Calu3 (cell line): ENCODE results near the gene DOCK1. TPM values are rescaled to one million over a fixed set of nuclear protein-coding genes. Genes with fewer than 3 reads are reported as not detected.

Source experiments
- BruUV-seq: library from RNA; stranded (reverse); fragments of 400-500 nt; replicated peaks from 2 replicates; lab custom pipeline; 2021; lab: Mats Ljungman, UMichigan
- CTCF ChIA-PET: fragments of 300-600 bp; sonication (Branson Sonifier 250); formaldehyde crosslinking; loops from one replicate; lab custom pipeline; 2022; ENCODE audit warnings: antibody characterized with exemption; lab: Charles Lee
- DNase-seq: peaks from one replicate; pipeline ENCODE4 v3.0.0; 2022
- H3K27ac Mint-ChIP-seq: one replicate; pipeline ENCODE4 v1.8.0; 2022; ENCODE audit warnings: mixed read lengths; ENCODE audit not compliant: unreplicated experiment
- H3K27me3 Mint-ChIP-seq: one replicate; pipeline ENCODE4 v1.8.0; 2022; ENCODE audit warnings: mixed read lengths; ENCODE audit not compliant: unreplicated experiment
- H3K36me3 Mint-ChIP-seq: one replicate; pipeline ENCODE4 v1.8.0; 2022; ENCODE audit warnings: mild to moderate bottlenecking, moderate library complexity, mixed read lengths; ENCODE audit not compliant: insufficient read depth, unreplicated experiment
- H3K4me1 Mint-ChIP-seq: one replicate; pipeline ENCODE4 v1.8.0; 2022; ENCODE audit warnings: mild to moderate bottlenecking, low read depth, mixed read lengths; ENCODE audit not compliant: unreplicated experiment
- H3K4me3 Mint-ChIP-seq: one replicate; pipeline ENCODE4 v1.8.0; 2022; ENCODE audit warnings: mild to moderate bottlenecking, low read depth, moderate library complexity, mixed read lengths; ENCODE audit not compliant: unreplicated experiment
- H3K9me3 Mint-ChIP-seq: one replicate; pipeline ENCODE4 v1.8.0; 2022; ENCODE audit warnings: low read depth, mixed read lengths; ENCODE audit not compliant: unreplicated experiment
- intact Hi-C: fragments of 100-400 bp; cut with micrococcal nuclease; formaldehyde crosslinking; loops from one replicate; pipeline ENCODE4 v1.10.0; 2022; ENCODE audit not compliant: unreplicated experiment
- total RNA-seq: library from RNA; stranded (reverse); gene quantifications from 2 replicates; pipeline ENCODE4 v1.2.3, GENCODE V29; 2022
- TF ChIP-seq, protein P1 (sequence below): fragments of 200-600 bp; IDR thresholded peaks from one replicate; pipeline ENCODE4 v1.8.0; 2022; ENCODE audit warnings: antibody characterized with exemption; ENCODE audit not compliant: unreplicated experiment

DOCK1 gene
- total RNA-seq, 1 experiment from 2014 or later = 34.2 TPM

- no peak overlapping the region for H3K27ac Mint-ChIP-seq
Observed at GRCh38 chr10:127236266-127236665, 331.0 kb downstream of the DOCK1 start.

GRCh38 chr10:127242914-127243313 lies 337.7 kb downstream of the DOCK1 start:
- DNase-seq = no peak
- Mint-ChIP-seq H3K9me3 (no peaks in the 10 kb centered on the region), H3K4me3 (no peak overlapping the region), H3K27ac (no peak overlapping the region), H3K27me3 (no peaks in the 10 kb centered on the region), H3K4me1 (peaks cover 8% of the 10 kb centered on the region), H3K36me3 (no peaks in the 10 kb centered on the region)
- BruUV-seq = no TSS peak
- intact Hi-C loops = loop anchor here (2.0 kb wide), 1 partner anchor 112 kb away; no protein-coding TSS in a partner anchor
- CTCF ChIA-PET = interaction anchor here (0.5 kb wide), 1 partner anchor 45 kb away, joined by 4 read pairs; no protein-coding TSS in a partner anchor
- TF ChIP-seq, protein P1, sequence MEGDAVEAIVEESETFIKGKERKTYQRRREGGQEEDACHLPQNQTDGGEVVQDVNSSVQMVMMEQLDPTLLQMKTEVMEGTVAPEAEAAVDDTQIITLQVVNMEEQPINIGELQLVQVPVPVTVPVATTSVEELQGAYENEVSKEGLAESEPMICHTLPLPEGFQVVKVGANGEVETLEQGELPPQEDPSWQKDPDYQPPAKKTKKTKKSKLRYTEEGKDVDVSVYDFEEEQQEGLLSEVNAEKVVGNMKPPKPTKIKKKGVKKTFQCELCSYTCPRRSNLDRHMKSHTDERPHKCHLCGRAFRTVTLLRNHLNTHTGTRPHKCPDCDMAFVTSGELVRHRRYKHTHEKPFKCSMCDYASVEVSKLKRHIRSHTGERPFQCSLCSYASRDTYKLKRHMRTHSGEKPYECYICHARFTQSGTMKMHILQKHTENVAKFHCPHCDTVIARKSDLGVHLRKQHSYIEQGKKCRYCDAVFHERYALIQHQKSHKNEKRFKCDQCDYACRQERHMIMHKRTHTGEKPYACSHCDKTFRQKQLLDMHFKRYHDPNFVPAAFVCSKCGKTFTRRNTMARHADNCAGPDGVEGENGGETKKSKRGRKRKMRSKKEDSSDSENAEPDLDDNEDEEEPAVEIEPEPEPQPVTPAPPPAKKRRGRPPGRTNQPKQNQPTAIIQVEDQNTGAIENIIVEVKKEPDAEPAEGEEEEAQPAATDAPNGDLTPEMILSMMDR = no peak

More at GRCh38 chr10:127236266-127236665, 331.0 kb downstream of the DOCK1 start:
- CTCF ChIA-PET = no interaction called here
- BruUV-seq = no TSS peak
- Mint-ChIP-seq H3K4me3 (no peak overlapping the region), H3K9me3 (no peaks in the 10 kb centered on the region), H3K27me3 (no peaks in the 10 kb centered on the region), H3K36me3 (no peaks in the 10 kb centered on the region), H3K4me1 (no peaks in the 10 kb centered on the region)
- intact Hi-C loops = no loop called here
- no peak for DNase-seq
- TF ChIP-seq, protein P1 = no peak

DNA sequence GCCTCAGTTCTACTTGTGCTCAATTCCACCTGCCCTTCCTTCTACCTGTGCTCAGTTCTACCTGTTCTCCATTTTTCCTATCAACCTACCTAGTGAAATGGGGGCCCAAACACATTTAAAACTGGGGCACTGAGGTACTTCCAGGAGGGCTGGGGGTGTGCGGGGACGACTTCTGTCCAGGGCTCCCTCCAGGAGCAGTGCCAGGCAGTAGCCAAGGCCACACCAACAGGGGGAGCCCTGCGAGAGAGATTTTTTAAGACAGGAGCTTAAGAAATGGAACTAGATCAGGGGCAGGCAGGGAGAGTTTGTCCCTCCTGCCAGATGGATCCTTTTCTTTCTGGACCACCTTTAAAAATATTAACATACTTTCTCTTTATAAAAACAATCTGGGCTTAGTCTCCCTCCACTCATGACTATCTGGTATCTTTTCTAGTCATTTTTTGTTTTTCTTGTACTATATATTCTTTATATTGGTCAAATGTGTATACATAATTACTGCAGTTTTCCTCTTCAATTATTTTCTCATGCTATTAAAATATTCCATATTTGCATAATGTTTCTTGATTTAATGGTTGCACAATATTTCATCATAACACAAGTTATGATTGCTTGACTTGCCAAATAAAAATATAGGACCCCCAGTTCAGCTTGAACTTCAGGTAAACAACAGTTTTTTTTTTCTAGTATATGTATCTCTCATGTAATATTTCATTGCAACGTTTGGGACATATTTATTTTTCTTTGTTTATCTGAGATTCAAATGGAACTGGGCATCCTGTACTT lies 338.5 kb downstream of the DOCK1 start:
- no peak overlapping the region for H3K4me3 Mint-ChIP-seq
- BruUV-seq = no TSS peak
- no peaks in the 10 kb centered on the region for H3K9me3 Mint-ChIP-seq
- CTCF ChIA-PET = no interaction called here
- TF ChIP-seq, protein P1 = peak; percentile 53
- no peaks in the 10 kb centered on the region for H3K36me3 Mint-ChIP-seq
- DNase-seq = peak; percentile 67
- H3K27ac Mint-ChIP-seq = no peak overlapping the region
- intact Hi-C loops = loop anchor here (2.0 kb wide), 1 partner anchor 111 kb away; no protein-coding TSS in a partner anchor
- H3K27me3 Mint-ChIP-seq = no peaks in the 10 kb centered on the region
- peaks cover 8% of the 10 kb centered on the region for H3K4me1 Mint-ChIP-seq

GRCh38 chr10:127245456-127245855 lies 340.2 kb downstream of the DOCK1 start:
- H3K9me3 Mint-ChIP-seq = no peaks in the 10 kb centered on the region
- TF ChIP-seq, protein P1 = no peak
- no peak for DNase-seq
- intact Hi-C loops = no loop called here
- no peaks in the 10 kb centered on the region for H3K27me3 Mint-ChIP-seq
- H3K4me3 Mint-ChIP-seq = no peak overlapping the region
- CTCF ChIA-PET = no interaction called here
- no peaks in the 10 kb centered on the region for H3K36me3 Mint-ChIP-seq
- no TSS peak for BruUV-seq
- peaks cover 8% of the 10 kb centered on the region for H3K4me1 Mint-ChIP-seq
- H3K27ac Mint-ChIP-seq = no peak overlapping the region
